ENCODE measurements around the gene PROB1. TPM values are rescaled to one million over a fixed set of nuclear protein-coding genes. Genes with fewer than 3 reads are reported as not detected.

PROB1 gene
- polyA plus RNA-seq, 1 donor (not counting 4 experiments of a cell fraction or from before 2014, with no cell fraction given), result 0.26 TPM

DNA sequence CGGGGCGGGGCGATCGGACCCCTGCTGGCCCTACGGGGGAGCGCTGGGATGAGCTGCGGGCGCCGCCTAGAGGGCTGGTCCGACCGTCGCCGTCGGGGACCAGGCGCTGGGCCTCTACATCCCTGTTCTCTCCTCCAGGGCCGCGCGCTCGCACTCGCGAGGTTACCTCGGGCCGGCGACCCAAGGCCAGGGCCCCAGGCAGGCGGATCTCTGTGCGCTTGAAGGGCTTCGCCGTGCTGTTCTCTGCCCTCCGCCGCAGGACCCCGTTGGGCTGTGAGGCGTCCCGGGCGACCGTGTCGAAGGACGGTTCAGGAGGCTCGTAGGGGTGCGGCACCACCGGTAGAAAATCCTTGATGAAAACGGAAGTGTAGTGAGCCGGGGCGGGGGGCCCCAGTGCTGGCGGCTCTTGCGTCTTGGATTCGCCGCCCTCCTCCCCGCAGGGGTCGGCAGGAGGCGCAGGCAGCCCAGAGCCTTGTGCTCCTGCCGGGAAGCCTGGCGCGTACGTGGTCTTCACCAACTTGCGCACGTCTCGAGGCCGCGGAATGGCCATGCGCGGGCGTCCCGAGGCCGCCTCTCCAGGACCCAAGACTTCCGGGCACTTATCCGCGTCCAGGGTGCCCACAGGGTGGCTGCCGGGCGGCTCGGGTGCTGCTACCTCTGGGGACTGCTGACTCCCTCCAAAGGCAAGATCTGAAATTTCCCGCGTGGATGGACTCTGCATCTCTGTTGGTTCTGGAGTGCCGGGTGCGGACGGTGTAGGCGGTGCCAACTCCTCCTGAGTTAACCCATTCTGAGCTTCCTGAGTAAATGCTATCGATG lies 2.0 kb downstream of the PROB1 start:
- no peak for DNase-seq (ENCODE audit: low read depth, low spot score)

DNA sequence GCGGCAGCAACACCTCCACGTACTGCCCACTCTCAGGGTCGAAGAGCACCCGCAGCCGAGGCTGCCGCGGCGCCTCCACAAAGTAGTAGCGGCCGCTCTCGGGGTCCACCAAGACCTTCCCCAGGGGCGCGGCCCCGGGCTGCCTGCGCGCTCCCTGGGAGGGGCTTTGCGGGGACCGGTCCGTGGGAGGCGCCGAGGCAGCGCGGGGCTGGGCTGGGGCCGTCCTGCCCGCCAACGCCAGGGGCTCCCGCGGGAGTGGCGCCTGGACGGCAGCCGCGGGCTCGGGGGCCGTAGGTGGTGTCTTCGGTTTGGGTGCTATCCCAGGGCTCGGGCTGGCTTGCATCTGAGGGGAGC lies 2.6 kb downstream of the PROB1 start:
- Histone ChIP-seq H4K20me1 (ENCODE audit: control insufficient read depth, extremely low read depth, insufficient read depth, low read length) (no peaks in the 10 kb centered on the region), H3K27ac (ENCODE audit: control insufficient read depth, insufficient read depth, low read length) (peak overlapping the region; percentile 91), H3K9me1 (ENCODE audit: control insufficient read depth, extremely low read depth, insufficient read depth, low read length) (no peaks in the 10 kb centered on the region), H3K4me2 (ENCODE audit: control insufficient read depth, extremely low read depth, insufficient read depth, low read depth, low read length) (peak overlapping the region; percentile 90), H3K4me1 (ENCODE audit: control insufficient read depth, extremely low read depth, insufficient read depth, low read length) (peaks cover 19% of the 10 kb centered on the region), H3K9me3 (ENCODE audit: control insufficient read depth, low read depth, low read length) (no peaks in the 10 kb centered on the region), H2AFZ (ENCODE audit: control insufficient read depth, low read length) (peak overlapping the region; percentile 33), H3K27me3 (ENCODE audit: control insufficient read depth, extremely low read depth, insufficient read depth, low read length) (no peaks in the 10 kb centered on the region), H3K79me2 (ENCODE audit: control insufficient read depth, insufficient read depth, low read length) (peaks cover 15% of the 10 kb centered on the region), H3K9ac (ENCODE audit: control insufficient read depth, extremely low read depth, insufficient read depth, low read length) (peak overlapping the region; percentile 93), H3K4me3 (ENCODE audit: control insufficient read depth in 2 of 3, extremely low read depth in 1 of 3, insufficient read depth in 2 of 3, low read depth in 1 of 3, low read length in 3 of 3) (peak overlapping the region; percentile 69 to 92 (median 84)), H3K36me3 (ENCODE audit: control insufficient read depth in 2 of 2, extremely low read depth in 1 of 2, insufficient read depth in 2 of 2, low read length in 2 of 2) (peaks cover 0 to 4% of the 10 kb centered on the region in 2 experiments)
- TF ChIP-seq, protein P1, sequence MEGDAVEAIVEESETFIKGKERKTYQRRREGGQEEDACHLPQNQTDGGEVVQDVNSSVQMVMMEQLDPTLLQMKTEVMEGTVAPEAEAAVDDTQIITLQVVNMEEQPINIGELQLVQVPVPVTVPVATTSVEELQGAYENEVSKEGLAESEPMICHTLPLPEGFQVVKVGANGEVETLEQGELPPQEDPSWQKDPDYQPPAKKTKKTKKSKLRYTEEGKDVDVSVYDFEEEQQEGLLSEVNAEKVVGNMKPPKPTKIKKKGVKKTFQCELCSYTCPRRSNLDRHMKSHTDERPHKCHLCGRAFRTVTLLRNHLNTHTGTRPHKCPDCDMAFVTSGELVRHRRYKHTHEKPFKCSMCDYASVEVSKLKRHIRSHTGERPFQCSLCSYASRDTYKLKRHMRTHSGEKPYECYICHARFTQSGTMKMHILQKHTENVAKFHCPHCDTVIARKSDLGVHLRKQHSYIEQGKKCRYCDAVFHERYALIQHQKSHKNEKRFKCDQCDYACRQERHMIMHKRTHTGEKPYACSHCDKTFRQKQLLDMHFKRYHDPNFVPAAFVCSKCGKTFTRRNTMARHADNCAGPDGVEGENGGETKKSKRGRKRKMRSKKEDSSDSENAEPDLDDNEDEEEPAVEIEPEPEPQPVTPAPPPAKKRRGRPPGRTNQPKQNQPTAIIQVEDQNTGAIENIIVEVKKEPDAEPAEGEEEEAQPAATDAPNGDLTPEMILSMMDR (optimal IDR thresholded peaks at IDR 0.05 in 1 of 3, IDR thresholded peaks at IDR 0.05 in 1 of 3, conservative IDR thresholded peaks at IDR 0.05 in 1 of 3; ENCODE audit: extremely low read depth in 1 of 3, insufficient read depth in 2 of 3, low read length in 3 of 3), result no peak
- no peak for TF ChIP-seq EZH2 (IDR thresholded peaks at IDR 0.05; ENCODE audit: low read length)
- DNase-seq (ENCODE audit: low read depth, low spot score) (no peak), FAIRE-seq (no peak)
- dilution Hi-C loops (cut with MboI; ENCODE audit: extremely low pct_ligation_motif_present, low sequenced_read_pairs), result no loop called here

More for the DNA sequence above, 2.0 kb downstream of the PROB1 start:
- Histone ChIP-seq H3K36me3 (ENCODE audit: control insufficient read depth in 2 of 2, extremely low read depth in 1 of 2, insufficient read depth in 2 of 2, low read length in 2 of 2) (peaks cover 0 to 4% of the 10 kb centered on the region in 2 experiments), H3K9ac (ENCODE audit: control insufficient read depth, extremely low read depth, insufficient read depth, low read length) (peak overlapping the region; percentile 93), H3K4me1 (ENCODE audit: control insufficient read depth, extremely low read depth, insufficient read depth, low read length) (peaks cover 19% of the 10 kb centered on the region), H3K27me3 (ENCODE audit: control insufficient read depth, extremely low read depth, insufficient read depth, low read length) (no peaks in the 10 kb centered on the region), H3K4me3 (ENCODE audit: control insufficient read depth in 2 of 3, extremely low read depth in 1 of 3, insufficient read depth in 2 of 3, low read depth in 1 of 3, low read length in 3 of 3) (peak overlapping the region; percentile 69 to 92 (median 84)), H3K9me1 (ENCODE audit: control insufficient read depth, extremely low read depth, insufficient read depth, low read length) (no peaks in the 10 kb centered on the region), H4K20me1 (ENCODE audit: control insufficient read depth, extremely low read depth, insufficient read depth, low read length) (no peaks in the 10 kb centered on the region), H3K9me3 (ENCODE audit: control insufficient read depth, low read depth, low read length) (no peaks in the 10 kb centered on the region), H3K79me2 (ENCODE audit: control insufficient read depth, insufficient read depth, low read length) (peaks cover 15% of the 10 kb centered on the region), H3K27ac (ENCODE audit: control insufficient read depth, insufficient read depth, low read length) (peak overlapping the region; percentile 91), H3K4me2 (ENCODE audit: control insufficient read depth, extremely low read depth, insufficient read depth, low read depth, low read length) (peak overlapping the region; percentile 90), H2AFZ (ENCODE audit: control insufficient read depth, low read length) (peak overlapping the region; percentile 49)
- no peak for FAIRE-seq
- TF ChIP-seq, protein P1 (optimal IDR thresholded peaks at IDR 0.05 in 1 of 3, IDR thresholded peaks at IDR 0.05 in 1 of 3, conservative IDR thresholded peaks at IDR 0.05 in 1 of 3; ENCODE audit: extremely low read depth in 1 of 3, insufficient read depth in 2 of 3, low read length in 3 of 3), result peak in 2 of 3 experiments; percentile 48 to 85
- no peak for TF ChIP-seq EZH2 (IDR thresholded peaks at IDR 0.05; ENCODE audit: low read length)
- dilution Hi-C loops (cut with MboI; ENCODE audit: extremely low pct_ligation_motif_present, low sequenced_read_pairs), result no loop called here
